GM21576 (cell line): ENCODE measurements around the gene PCNX2.
A peak's percentile ranks its signal among the peaks of the same experiment; 100 is the strongest.

Experiments
- ATAC-seq: cut with Tn5 transposase; IDR thresholded peaks from one replicate; pipeline ENCODE4 v1.9.1; 2021; ENCODE audit warnings: mild to moderate bottlenecking, moderate library complexity; ENCODE audit not compliant: unreplicated experiment

Gene PCNX2

DNA sequence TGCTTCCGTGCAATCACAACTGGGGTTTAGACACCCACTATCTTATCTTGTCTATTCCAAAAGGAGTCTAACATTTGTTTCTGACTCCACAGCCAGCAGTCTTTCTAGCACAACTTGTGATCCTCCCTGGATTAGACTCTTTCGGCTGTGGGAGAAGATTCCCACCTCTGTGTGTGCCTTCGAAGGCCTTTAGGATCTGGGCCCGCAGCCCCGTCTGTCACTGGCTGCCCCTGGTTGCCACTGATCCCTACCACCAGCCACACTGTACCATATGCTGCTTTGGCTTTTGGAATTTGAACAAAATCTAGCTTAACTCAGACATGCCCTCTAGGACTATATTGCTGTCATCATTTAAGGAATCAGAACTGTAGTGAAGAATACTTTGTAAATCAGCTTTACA, 327.1 kb downstream of the PCNX2 start:
- ATAC-seq, result no peak

DNA sequence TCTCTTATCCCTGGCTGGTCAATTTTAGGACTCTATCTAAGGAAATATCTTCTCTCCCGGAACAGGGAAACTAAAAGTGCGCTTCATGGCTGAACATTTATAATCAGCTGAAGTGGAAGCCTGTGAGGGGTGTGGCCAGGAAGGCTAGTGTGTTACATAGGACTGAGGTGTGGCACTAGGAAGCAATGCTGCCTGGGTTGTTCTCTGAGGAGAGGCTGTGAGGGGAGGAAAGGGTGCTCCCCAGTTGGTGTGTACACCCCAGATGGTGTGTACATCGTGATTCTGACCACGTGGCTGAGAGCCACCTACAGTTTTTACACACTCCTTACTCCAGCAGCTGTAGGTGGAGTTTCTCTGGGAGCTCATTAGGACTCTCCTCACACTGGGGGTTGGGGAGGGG, 328.9 kb downstream of the PCNX2 start:
- ATAC-seq, result no peak

DNA sequence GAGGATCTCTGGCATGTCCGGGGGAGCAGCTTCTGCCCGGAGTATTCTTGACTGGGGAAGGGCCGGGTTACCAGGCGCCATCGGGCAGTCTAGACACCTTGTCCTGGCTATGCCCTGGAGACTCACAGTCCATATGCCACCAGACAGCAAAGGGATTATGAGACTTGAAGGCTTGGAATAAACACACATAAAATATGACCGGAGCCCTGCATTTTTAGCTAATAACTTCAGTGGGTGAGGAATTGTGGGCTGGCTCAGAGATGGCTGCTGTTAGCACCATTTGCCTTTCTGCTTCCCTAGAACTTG, 329.7 kb downstream of the PCNX2 start:
- ATAC-seq, result no peak

DNA sequence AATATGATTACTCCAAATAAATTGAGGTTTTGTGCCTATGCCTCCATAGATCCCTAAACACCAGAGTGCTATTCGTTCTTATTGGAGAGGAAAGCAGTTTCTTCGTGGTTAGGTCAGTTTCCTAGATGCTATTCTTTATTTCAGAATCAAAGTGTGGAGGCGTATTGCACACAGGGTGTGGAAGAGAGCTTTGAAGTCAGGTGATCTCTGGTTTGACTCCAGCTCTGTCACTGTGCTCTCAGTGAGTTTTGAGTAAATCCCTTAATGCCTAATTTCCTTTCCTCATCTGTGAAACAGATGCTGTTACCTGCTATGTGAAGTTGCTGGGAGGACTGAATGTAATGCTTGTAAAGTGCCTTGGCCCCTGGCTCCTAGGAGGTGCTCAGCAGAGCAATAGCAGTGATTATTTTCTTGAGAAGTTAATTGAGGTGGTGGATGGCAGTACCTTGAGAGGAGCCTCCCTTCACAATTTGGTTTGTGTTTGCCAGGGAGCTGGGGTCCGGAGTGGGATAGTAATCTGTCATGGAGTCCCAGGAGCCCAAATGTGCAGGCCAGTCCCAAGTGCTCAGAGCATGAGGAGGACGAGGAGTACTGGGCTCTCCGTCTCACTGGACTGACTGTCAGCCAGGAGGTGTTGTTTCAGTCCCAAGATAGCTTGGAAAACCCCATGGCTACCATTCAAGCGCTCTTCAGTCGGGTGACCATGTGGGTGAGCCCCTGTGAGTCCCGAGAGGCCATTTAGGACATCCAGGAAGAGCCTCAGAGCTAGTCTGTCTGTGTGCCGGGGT, 330.2 kb downstream of the PCNX2 start:
- ATAC-seq, result no peak

DNA sequence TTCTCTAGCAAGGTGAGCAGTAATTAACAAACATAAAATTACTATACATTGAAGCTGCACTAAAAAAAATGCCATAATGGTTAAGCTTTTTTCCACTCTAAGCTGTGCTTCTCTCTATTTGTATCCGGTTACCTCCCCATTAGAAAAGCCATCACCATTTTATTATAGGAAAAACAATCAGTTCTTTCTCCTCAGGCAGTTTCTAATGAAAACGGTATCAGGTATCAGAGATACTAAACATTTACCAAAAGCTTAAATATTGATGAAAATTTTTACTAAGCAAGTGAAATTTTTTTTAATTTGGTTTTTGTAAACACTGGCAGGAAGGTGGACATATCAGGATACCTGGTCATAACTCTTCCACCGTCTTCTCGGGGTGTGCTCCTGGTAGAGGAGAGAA, 330.9 kb downstream of the PCNX2 start:
- no peak for ATAC-seq

DNA sequence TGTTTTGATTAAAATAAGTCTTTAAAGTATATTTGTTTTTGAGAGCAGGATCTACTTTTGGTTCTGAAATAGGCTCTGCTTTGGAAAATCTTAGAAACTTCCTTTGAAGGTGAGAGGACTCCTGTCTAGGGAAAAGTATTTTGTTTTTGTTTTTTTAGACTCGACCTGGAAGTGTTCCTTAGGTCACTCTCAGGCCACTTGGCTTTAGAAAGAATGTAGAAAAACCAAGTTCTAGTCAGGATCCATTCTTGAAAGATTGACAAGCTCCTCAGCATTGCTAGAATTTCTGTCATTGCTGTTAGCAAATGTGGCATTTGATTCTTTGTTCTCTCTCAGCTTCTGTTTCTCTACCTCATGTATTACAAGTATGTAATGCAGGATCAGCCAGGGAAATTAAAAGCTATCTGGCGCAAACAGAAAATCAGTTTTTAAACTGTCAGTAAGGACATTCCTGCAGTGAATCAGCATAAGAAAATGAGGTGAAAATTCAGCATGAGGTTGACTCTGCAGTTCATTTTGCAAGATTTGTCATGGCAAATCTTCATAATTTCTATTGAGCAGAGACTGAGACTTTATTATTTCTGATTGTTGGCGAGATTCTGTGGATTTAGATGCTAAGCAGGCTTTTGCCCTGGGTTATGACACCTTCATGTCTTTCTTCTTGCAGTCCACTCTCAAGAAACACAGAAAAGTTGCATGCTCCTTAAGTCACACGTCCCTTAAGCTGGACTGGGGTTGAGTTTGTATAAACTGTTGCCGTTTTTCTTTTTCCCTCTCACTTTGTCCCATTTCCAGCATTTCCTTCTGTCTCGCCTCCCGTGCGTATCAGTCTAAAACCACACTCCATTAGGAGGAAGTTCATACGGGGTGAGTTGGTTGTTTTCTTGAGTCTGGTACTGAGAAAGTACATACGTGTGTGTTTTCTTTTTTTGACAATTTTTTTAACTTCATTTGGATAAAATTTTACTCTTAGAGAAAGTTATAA, 332.5 kb downstream of the PCNX2 start:
- no peak for ATAC-seq

DNA sequence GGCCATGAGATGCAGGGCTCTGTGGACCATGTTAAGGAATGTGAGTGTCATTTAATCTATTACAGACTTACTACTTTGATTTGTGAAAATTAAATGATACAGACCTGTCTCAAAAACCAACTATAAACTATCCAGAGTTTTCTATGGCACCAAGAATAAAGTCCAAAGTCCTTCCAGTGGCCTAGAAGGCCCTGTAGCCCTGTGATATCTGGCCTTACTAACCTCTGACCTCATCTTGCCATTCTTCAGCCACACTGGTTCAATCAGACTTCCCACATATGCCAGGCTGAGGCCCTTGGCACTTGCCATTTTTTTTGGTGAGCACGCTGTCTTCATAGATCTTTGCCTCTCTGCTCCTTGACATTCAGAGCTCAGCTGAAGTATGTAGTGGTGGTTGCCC, 337.5 kb downstream of the PCNX2 start:
- no peak for ATAC-seq

DNA sequence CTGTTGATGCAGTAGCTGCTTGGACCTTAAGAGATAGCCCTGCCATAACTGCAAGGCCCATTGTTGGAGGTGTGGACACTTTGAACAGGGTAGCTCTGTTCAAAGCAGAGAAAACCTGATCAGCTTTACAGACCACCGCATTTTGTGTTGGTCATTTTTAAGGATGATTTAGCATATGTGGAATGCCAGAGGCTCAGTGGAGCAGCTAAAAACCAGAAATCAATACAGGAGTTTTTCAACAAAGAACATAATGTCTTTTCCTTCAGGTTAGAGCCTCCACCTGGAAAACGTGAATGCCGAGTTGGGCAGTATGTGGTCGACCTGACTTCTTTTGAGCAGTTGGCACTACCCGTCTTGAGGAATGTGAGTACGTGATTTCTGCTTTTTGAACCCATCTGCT, 339.4 kb downstream of the PCNX2 start:
- no peak for ATAC-seq

DNA sequence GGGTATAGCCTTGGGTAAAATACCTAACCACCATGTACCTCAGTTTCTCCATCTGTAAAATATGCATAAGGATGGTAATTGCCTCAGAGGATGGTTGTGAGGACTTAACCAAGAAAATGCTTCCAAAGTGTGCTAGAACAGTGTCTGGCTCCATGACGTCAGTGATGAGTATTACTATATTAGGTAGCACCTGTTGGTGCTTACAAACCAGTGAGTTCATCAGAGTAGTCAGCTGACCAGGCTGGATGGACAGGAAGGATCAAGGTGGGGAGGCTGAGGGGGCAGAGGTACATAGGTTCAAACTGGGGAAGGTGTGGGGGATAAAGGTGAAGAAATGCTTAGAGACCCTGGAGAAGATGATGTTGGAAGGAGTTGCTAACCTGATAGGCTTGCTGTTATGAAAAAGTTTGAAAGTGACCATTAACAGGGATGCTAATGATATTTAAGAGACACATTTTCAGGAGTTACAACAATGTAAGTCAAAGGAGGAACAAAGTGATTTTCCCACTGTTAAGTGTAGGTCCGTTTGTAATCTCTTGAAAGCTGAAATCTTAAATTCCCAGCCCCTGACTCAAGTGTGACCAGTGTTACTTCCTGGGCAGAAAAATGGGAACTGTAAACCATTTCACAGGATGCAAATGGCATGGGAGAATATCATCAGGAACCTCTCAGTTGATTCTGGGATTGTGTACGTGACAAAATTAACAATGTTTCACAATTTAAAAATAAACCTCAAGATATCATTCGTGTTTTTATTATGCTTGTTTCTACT, 340.7 kb downstream of the PCNX2 start:
- no peak for ATAC-seq

DNA sequence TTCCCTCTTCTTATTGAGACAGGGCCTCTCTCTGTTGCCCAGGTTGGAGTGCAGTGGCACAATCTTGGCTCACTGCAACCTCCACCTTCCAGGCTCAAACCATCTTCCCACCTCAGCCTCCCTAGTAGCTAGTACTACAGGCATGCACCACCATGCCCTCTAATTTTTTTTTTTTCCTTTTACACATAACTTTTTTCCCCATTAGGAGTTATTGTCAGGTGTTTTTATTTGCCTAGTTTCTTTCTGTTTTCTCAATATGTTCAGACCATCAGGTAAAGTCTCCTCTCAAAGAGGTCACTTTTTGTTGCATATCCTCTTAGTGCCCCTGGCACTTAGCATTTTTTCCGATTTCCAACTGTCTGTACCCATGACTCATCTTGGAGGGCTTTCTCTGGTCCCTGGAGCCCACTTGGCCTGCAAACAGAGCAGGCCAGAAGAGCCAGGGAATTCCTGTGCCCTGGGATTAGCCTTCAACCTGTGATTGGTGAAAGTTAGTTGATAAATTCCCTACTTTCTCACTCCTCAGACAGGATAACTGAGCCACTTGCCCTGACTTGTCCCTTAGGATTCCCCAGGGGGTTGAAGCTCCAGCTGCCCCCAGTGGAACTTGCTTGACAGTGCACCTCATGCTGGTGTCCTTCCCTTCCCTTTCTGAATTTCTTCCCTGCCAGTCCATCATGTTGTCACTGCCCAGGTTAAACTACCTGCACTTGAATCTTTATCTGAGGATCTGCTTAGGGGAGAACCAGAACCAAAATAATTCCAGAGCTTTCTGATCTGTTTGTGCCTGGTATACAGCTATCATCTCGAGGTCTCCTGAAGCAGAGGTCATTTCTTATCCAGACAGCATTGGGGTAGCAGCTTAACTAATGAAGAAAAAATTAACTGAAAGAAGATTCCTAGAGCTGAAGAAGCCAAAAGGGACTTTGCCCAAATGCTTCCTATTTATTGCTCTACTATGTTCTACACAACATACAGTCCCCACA, 342.7 kb downstream of the PCNX2 start:
- ATAC-seq, result peak; percentile 54

DNA sequence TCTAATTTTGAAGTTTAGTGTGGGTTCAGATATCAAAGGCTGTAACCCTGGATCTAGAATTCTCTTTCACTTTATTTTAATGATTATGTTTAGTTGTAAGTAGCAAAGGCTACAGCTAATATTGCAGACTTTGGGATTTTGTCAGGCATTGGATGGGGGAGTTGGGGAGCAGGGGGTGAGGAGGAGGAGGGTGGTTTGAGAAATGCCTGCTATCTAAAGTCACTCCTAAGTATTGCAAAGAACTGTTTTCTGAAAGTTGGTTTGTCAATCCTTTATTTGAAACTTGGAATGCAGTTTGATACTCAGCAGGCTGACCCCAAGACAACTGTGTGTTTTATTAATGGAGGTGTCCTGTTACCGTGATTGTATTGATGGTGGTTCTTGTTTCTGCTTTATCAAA, 343.9 kb downstream of the PCNX2 start:
- ATAC-seq, result no peak

DNA sequence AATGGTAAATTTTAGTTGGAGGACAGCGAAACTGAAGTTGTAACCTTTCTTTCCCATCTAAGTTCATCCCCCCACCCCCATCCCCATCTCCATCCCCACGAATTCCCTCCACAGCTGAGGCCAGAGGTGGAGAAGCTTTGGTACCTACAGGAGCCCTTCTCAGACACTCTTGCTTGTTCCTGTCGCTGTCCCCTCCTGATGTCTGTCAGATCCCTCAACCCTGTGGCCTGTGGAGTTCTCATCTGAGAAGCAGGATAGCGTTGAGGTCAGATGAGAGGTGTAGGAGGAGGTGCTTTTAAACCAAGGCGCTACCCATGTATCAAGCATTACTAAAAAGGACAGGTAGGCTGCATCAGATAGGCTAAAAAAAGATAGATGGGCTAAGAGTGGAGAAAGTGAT, 344.3 kb downstream of the PCNX2 start:
- ATAC-seq, result peak; percentile 30

DNA sequence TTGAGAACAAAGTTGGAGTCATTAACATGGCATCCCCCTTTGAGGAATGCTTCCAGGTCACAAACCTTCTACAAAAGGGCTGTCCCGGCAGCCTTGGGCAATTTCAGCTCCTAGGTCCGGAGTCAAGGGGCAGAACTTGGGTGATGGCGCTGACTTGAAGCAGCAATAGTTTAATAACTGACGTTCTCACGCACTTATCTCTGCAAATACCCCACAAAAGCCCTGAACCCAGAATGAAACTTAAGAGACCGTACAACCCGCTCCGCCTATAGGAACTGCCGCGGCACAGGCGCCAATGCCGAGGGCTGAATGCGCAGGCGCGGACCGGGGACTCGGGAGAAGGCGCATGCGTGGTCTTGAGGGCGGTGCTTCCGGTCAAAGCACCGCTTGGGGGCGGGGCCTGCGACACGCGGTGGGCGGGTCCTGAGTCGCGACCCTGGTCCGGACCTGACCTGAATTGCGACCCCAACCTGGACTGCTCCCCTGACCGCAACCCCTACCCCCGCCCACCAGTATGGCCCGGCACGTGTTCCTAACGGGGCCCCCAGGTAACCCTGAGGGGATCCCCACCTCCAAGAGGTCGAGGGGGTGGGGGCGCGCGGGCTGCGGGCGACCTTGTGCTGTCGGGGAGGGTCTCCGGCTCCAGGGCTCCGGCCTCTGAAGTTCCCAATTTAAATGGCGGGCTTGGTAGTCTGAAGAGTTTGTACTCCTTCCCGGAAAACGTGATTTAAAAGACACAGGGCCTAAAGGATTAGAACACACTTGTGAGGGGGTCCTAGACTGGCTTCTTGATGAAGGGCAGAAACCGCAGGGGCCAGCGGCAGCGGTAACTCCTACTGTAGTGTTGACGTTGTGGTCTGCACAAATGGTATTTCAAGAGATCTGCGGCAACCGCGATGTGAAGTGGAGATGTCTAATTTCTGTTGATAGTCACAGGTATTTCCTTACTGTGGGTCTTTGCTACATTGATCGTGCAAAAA, 345.0 kb downstream of the PCNX2 start, which contains the start of gene NTPCR:
TSS of gene NTPCR (plus strand) at position 415 of the 980 bp plus-strand sequence. CDS start at position 515, 100 bp downstream.
- ATAC-seq, result peak; percentile 82

DNA sequence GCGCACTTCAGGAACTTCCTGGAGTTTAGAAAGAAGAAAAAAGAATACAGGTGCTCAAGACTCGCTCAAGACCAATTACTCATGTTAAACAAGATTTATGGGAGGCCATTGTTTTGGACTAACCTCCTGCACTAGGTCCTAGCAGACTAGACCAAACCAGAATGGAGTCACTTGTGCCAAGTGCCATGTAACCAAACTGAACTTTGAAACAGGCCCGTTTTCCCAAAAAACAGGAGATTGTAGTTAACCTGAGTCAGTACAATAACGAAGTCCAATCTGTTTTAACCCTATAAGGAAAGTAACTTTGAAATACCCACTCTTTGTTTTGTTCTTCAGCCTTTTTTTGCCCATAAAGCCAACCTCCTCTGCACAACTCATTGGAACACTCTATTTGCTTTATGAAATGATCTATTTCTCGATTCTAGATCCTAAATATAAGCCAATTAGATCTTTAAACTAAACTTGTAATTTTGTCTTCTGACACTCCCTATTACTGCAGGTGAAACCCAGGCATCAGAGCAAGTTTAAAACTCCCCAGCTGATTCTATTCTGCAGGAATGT, 345.8 kb downstream of the PCNX2 start:
- no peak for ATAC-seq

DNA sequence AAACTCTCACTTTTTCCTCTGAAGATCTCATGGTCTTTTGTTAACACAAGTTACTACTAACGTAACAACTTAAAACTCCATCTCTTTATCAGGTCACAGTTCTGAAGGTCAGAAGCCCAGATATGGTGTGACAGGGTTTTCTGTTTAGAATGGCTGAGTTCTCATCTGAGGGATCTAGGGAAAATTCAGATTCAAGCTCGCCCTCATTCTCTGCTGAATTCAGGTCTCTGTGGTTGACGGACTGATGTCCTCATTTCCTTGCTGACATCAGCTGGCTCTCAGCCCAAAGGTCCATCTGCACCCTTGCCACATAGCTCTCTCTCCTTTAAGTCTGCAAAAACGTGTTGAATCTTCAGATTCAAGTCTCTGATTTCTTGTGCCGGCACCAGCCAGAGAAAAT, 351.2 kb downstream of the PCNX2 start:
- no peak for ATAC-seq

DNA sequence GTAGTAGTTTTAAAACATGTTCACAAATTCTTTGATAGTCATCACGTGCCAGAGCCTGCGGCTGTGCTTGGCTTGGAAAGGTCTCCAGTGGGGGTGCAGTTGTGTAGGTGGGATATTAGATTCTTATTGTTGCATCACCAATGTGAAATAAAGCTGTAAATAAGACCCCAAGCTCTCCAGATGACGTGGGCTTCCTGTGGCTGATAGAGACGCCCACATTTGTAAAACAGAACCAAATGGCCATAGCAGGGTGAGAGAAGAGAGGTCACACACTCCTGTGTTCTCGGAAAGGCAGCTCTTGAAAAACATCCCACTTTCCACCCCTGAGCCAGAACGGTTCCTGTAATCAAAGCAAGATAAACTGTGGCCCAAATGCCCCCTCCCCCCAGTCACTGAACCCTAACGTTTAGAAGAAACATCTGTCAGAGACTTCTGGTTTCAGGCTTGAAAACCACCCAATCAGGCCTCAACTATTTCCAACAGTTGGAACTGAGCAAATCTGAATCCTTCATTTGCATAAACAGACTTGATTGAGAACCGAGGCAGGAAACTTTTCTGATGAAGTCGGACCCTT, 351.8 kb downstream of the PCNX2 start:
- ATAC-seq, result peak; percentile 55

DNA sequence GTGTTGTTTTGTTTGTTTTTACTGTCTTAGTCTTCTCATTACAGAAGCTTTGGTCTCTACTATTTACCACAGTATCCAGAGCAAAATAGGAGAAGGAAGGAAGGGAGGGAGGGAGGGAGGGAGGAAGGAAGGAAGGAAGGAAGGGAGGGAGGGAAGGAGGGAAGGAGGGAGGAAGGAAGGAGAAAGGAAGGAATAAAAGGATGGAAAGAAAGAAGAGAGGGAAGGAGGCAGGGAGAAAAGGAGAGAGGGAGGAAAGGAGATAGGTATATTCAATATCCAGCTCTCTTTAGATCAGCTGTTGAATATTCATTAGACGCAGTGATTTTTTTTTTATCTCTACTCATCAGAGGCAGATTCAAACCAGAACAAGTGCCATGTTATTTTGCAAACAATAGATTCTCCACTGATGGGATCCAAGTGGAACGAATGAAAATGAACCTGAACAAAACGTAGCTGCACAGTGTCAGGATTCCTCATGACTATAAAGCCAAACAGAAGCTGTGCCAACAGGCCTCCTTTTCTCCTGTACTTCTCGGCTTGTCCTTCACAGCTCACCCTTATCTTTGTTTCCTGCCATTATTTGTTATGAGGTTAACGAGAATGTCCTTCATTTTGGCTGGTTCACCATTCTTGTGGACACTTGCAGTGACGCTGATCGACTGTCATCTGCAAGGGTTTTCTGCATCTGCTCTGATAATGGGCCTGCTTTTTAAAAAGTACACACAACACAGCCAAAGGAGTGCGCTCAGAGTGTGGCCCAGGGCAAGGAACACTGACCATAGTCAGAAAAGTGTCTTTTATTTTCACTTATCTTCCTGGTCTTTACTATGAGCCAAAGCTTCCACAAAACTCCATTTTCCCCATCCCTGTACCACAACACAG, 352.9 kb downstream of the PCNX2 start:
- no peak for ATAC-seq
